ENCODE results near the gene DOCK2.

The DOCK2 gene

GRCh38 chr5:169810524-169810923, 173.4 kb downstream of the DOCK2 start:
- Histone ChIP-seq H3K4me3 (ENCODE audit: low read length) (no peak overlapping the region), H3K27me3 (ENCODE audit: control insufficient read depth, insufficient read depth, low read length) (no peaks in the 10 kb centered on the region), H3K4me1 (ENCODE audit: control insufficient read depth, insufficient read depth, low read length) (no peaks in the 10 kb centered on the region), H3K27ac (ENCODE audit: low read depth, low read length) (no peak overlapping the region), H3K36me3 (ENCODE audit: control insufficient read depth, insufficient read depth, low read length) (no peaks in the 10 kb centered on the region), H3K9ac (ENCODE audit: low read length) (no peak overlapping the region)

- no peaks in the 10 kb centered on the region for H3K27me3 ChIP-seq (ENCODE audit: control insufficient read depth, insufficient read depth, low read length)
- H3K4me1 ChIP-seq (ENCODE audit: control insufficient read depth, insufficient read depth, low read length), result no peaks in the 10 kb centered on the region
- no peak overlapping the region for H3K9ac ChIP-seq (ENCODE audit: low read length)
- no peaks in the 10 kb centered on the region for H3K36me3 ChIP-seq (ENCODE audit: control insufficient read depth, insufficient read depth, low read length)
- H3K27ac ChIP-seq (ENCODE audit: low read depth, low read length), result no peak overlapping the region
- H3K4me3 ChIP-seq (ENCODE audit: low read length), result no peak overlapping the region
These were observed 173.9 kb downstream of the DOCK2 start for GRCh38 chr5:169811023-169811422.

GRCh38 chr5:169811680-169812079, 174.6 kb downstream of the DOCK2 start:
- no peaks in the 10 kb centered on the region for H3K27me3 ChIP-seq (ENCODE audit: control insufficient read depth, insufficient read depth, low read length)
- H3K36me3 ChIP-seq (ENCODE audit: control insufficient read depth, insufficient read depth, low read length), result no peaks in the 10 kb centered on the region
- H3K4me3 ChIP-seq (ENCODE audit: low read length), result no peak overlapping the region
- H3K9ac ChIP-seq (ENCODE audit: low read length), result no peak overlapping the region
- no peaks in the 10 kb centered on the region for H3K4me1 ChIP-seq (ENCODE audit: control insufficient read depth, insufficient read depth, low read length)
- H3K27ac ChIP-seq (ENCODE audit: low read depth, low read length), result no peak overlapping the region

- Histone ChIP-seq H3K27me3 (ENCODE audit: control insufficient read depth, insufficient read depth, low read length) (no peaks in the 10 kb centered on the region), H3K9ac (ENCODE audit: low read length) (no peak overlapping the region), H3K36me3 (ENCODE audit: control insufficient read depth, insufficient read depth, low read length) (no peaks in the 10 kb centered on the region), H3K4me3 (ENCODE audit: low read length) (no peak overlapping the region), H3K27ac (ENCODE audit: low read depth, low read length) (no peak overlapping the region), H3K4me1 (ENCODE audit: control insufficient read depth, insufficient read depth, low read length) (no peaks in the 10 kb centered on the region)
These were observed 175.7 kb downstream of the DOCK2 start for GRCh38 chr5:169812786-169813185.

- H3K27ac ChIP-seq (ENCODE audit: low read depth, low read length), result no peak overlapping the region
- H3K4me1 ChIP-seq (ENCODE audit: control insufficient read depth, insufficient read depth, low read length), result no peaks in the 10 kb centered on the region
- H3K4me3 ChIP-seq (ENCODE audit: low read length), result no peak overlapping the region
- H3K36me3 ChIP-seq (ENCODE audit: control insufficient read depth, insufficient read depth, low read length), result no peaks in the 10 kb centered on the region
- H3K27me3 ChIP-seq (ENCODE audit: control insufficient read depth, insufficient read depth, low read length), result no peaks in the 10 kb centered on the region
- H3K9ac ChIP-seq (ENCODE audit: low read length), result no peak overlapping the region
These were observed 177.0 kb downstream of the DOCK2 start for GRCh38 chr5:169814045-169814444.

GRCh38 chr5:169814522-169814921, 177.4 kb downstream of the DOCK2 start:
- H3K36me3 ChIP-seq (ENCODE audit: control insufficient read depth, insufficient read depth, low read length), result no peaks in the 10 kb centered on the region
- no peaks in the 10 kb centered on the region for H3K27me3 ChIP-seq (ENCODE audit: control insufficient read depth, insufficient read depth, low read length)
- no peak overlapping the region for H3K27ac ChIP-seq (ENCODE audit: low read depth, low read length)
- no peak overlapping the region for H3K4me3 ChIP-seq (ENCODE audit: low read length)
- no peaks in the 10 kb centered on the region for H3K4me1 ChIP-seq (ENCODE audit: control insufficient read depth, insufficient read depth, low read length)
- H3K9ac ChIP-seq (ENCODE audit: low read length), result no peak overlapping the region

- Histone ChIP-seq H3K36me3 (ENCODE audit: control insufficient read depth, insufficient read depth, low read length) (no peaks in the 10 kb centered on the region), H3K27me3 (ENCODE audit: control insufficient read depth, insufficient read depth, low read length) (no peaks in the 10 kb centered on the region), H3K4me1 (ENCODE audit: control insufficient read depth, insufficient read depth, low read length) (no peaks in the 10 kb centered on the region), H3K4me3 (ENCODE audit: low read length) (no peak overlapping the region), H3K9ac (ENCODE audit: low read length) (no peak overlapping the region), H3K27ac (ENCODE audit: low read depth, low read length) (no peak overlapping the region)
These were observed 180.0 kb downstream of the DOCK2 start for GRCh38 chr5:169817031-169817430.

- H3K27ac ChIP-seq (ENCODE audit: low read depth, low read length), result no peak overlapping the region
- H3K4me3 ChIP-seq (ENCODE audit: low read length), result no peak overlapping the region
- H3K9ac ChIP-seq (ENCODE audit: low read length), result no peak overlapping the region
- H3K36me3 ChIP-seq (ENCODE audit: control insufficient read depth, insufficient read depth, low read length), result no peaks in the 10 kb centered on the region
- no peaks in the 10 kb centered on the region for H3K4me1 ChIP-seq (ENCODE audit: control insufficient read depth, insufficient read depth, low read length)
- H3K27me3 ChIP-seq (ENCODE audit: control insufficient read depth, insufficient read depth, low read length), result no peaks in the 10 kb centered on the region
These were observed 189.5 kb downstream of the DOCK2 start for GRCh38 chr5:169826618-169827017.

- Histone ChIP-seq H3K27ac (ENCODE audit: low read depth, low read length) (no peak overlapping the region), H3K27me3 (ENCODE audit: control insufficient read depth, insufficient read depth, low read length) (no peaks in the 10 kb centered on the region), H3K4me3 (ENCODE audit: low read length) (no peak overlapping the region), H3K9ac (ENCODE audit: low read length) (no peak overlapping the region), H3K4me1 (ENCODE audit: control insufficient read depth, insufficient read depth, low read length) (no peaks in the 10 kb centered on the region), H3K36me3 (ENCODE audit: control insufficient read depth, insufficient read depth, low read length) (no peaks in the 10 kb centered on the region)
These were observed 190.7 kb downstream of the DOCK2 start for GRCh38 chr5:169827769-169828168.

GRCh38 chr5:169828385-169828784, 191.3 kb downstream of the DOCK2 start:
- Histone ChIP-seq H3K4me3 (ENCODE audit: low read length) (no peak overlapping the region), H3K27me3 (ENCODE audit: control insufficient read depth, insufficient read depth, low read length) (no peaks in the 10 kb centered on the region), H3K27ac (ENCODE audit: low read depth, low read length) (no peak overlapping the region), H3K36me3 (ENCODE audit: control insufficient read depth, insufficient read depth, low read length) (no peaks in the 10 kb centered on the region), H3K4me1 (ENCODE audit: control insufficient read depth, insufficient read depth, low read length) (no peaks in the 10 kb centered on the region), H3K9ac (ENCODE audit: low read length) (no peak overlapping the region)

GRCh38 chr5:169831331-169831730, 194.3 kb downstream of the DOCK2 start:
- Histone ChIP-seq H3K4me3 (ENCODE audit: low read length) (no peak overlapping the region), H3K36me3 (ENCODE audit: control insufficient read depth, insufficient read depth, low read length) (no peaks in the 10 kb centered on the region)

GRCh38 chr5:169832304-169832703, 195.2 kb downstream of the DOCK2 start:
- H3K9ac ChIP-seq (ENCODE audit: low read length), result no peak overlapping the region
- H3K36me3 ChIP-seq (ENCODE audit: control insufficient read depth, insufficient read depth, low read length), result no peaks in the 10 kb centered on the region
- H3K4me1 ChIP-seq (ENCODE audit: control insufficient read depth, insufficient read depth, low read length), result no peaks in the 10 kb centered on the region
- no peaks in the 10 kb centered on the region for H3K27me3 ChIP-seq (ENCODE audit: control insufficient read depth, insufficient read depth, low read length)
- no peak overlapping the region for H3K4me3 ChIP-seq (ENCODE audit: low read length)
- H3K27ac ChIP-seq (ENCODE audit: low read depth, low read length), result no peak overlapping the region

More at GRCh38 chr5:169831331-169831730, 194.3 kb downstream of the DOCK2 start:
- Histone ChIP-seq H3K9ac (ENCODE audit: low read length) (no peak overlapping the region), H3K4me1 (ENCODE audit: control insufficient read depth, insufficient read depth, low read length) (no peaks in the 10 kb centered on the region), H3K27me3 (ENCODE audit: control insufficient read depth, insufficient read depth, low read length) (no peaks in the 10 kb centered on the region), H3K27ac (ENCODE audit: low read depth, low read length) (no peak overlapping the region)

- no peak overlapping the region for H3K27ac ChIP-seq (ENCODE audit: low read depth, low read length)
- H3K36me3 ChIP-seq (ENCODE audit: control insufficient read depth, insufficient read depth, low read length), result no peaks in the 10 kb centered on the region
- H3K27me3 ChIP-seq (ENCODE audit: control insufficient read depth, insufficient read depth, low read length), result no peaks in the 10 kb centered on the region
- H3K9ac ChIP-seq (ENCODE audit: low read length), result no peak overlapping the region
- no peak overlapping the region for H3K4me3 ChIP-seq (ENCODE audit: low read length)
- no peaks in the 10 kb centered on the region for H3K4me1 ChIP-seq (ENCODE audit: control insufficient read depth, insufficient read depth, low read length)
These were observed 195.8 kb downstream of the DOCK2 start for GRCh38 chr5:169832845-169833244.

Measured in rectal smooth muscle tissue (tissue), 1 donor.